GM10248 (cell line): ENCODE data around the gene XPA.
"Not testable (repeated sequence)": the region's sequence is repeated elsewhere in the genome, so short reads cannot be mapped to it uniquely, and the experiment has no call there.

ENCODE experiments used
- CTCF ChIA-PET: fragments of 300-600 bp; sonication (Branson Sonifier 250); formaldehyde crosslinking; extraction: SDS; loops from one replicate; lab custom pipeline; 2021; ENCODE audit warnings: antibody characterized with exemption; lab: Yijun Ruan, JAX
- POLR2A ChIA-PET: fragments of 350-650 bp; sonication (Branson Sonifier 250); formaldehyde crosslinking; extraction: SDS; loops from one replicate; lab custom pipeline; 2020; ENCODE audit warnings: antibody characterized with exemption; lab: Yijun Ruan, JAX
- DNase-seq: peaks from one replicate; pipeline ENCODE4 v3.0.0; 2012; ENCODE audit errors: extremely low spot score
- CTCF ChIP-seq: IDR thresholded peaks from 2 replicates; pipeline ENCODE4 v1.5.1; 2012; ENCODE audit warnings: mild to moderate bottlenecking, low read depth; ENCODE audit errors: extremely low read depth, missing control alignments, control extremely low read depth

XPA gene

GRCh38 chr9:97704345-97704677 lies 7.2 kb upstream of the XPA start:
- ChIA-PET POLR2A (no interaction called here), CTCF (interaction anchor here (1.1 kb wide), 1 partner anchor 186 kb away, joined by 3 read pairs; no protein-coding TSS in a partner anchor)
- TF ChIP-seq CTCF = no peak
- DNase-seq = no peak

- no peak for TF ChIP-seq CTCF
- ChIA-PET POLR2A (no interaction called here), CTCF (interaction anchor here (1.4 kb wide), 1 partner anchor 21 kb away, joined by 3 read pairs; no protein-coding TSS in a partner anchor)
- no peak for DNase-seq
These were observed 6.6 kb upstream of the XPA start for GRCh38 chr9:97703437-97704344.

GRCh38 chr9:97699824-97700223 lies 2.7 kb upstream of the XPA start:
- CTCF ChIA-PET = interaction anchor here (0.9 to 2.0 kb wide), 6 partner anchors 12 to 289 kb away, joined by 3 to 10 read pairs (median 4); partner anchors contain the start of gene TRMO
- POLR2A ChIA-PET, DNase-seq: not testable (repeated sequence)

GRCh38 chr9:97699281-97699680 lies 2.1 kb upstream of the XPA start:
- DNase-seq = not testable (repeated sequence)

GRCh38 chr9:97698865-97699264 lies 1.7 kb upstream of the XPA start:
- POLR2A ChIA-PET = no interaction called here
- no peak for TF ChIP-seq CTCF
- no peak for DNase-seq
- CTCF ChIA-PET = interaction anchor here (1.1 to 2.0 kb wide), 3 partner anchors 13 to 288 kb away, joined by 3 to 10 read pairs (median 5); no protein-coding TSS in a partner anchor

More at GRCh38 chr9:97699281-97699680, 2.1 kb upstream of the XPA start:
- CTCF ChIA-PET = interaction anchor here (0.9 to 2.0 kb wide), 6 partner anchors 13 to 288 kb away, joined by 3 to 10 read pairs (median 4); partner anchors contain the start of gene TRMO
- POLR2A ChIA-PET = not testable (repeated sequence)

GRCh38 chr9:97697837-97698236 lies 697 bp upstream of the XPA start:
- ChIA-PET CTCF (interaction anchor here (0.7 to 2.0 kb wide), 3 partner anchors 37 to 192 kb away, joined by 3 to 10 read pairs (median 3); no protein-coding TSS in a partner anchor), POLR2A (no interaction called here)
- no peak for TF ChIP-seq CTCF
- no peak for DNase-seq

- no peak for DNase-seq
- ChIA-PET POLR2A (interaction anchor here (0.6 to 1.2 kb wide), 2 partner anchors 8 to 196 kb away, joined by 3 to 10 read pairs; no protein-coding TSS in a partner anchor), CTCF (interaction anchor here (0.7 to 2.0 kb wide), 7 partner anchors 12 to 1080 kb away, joined by 3 to 10 read pairs (median 3); no protein-coding TSS in a partner anchor)
- TF ChIP-seq CTCF = no peak
These were observed 941 bp downstream of the XPA start for GRCh38 chr9:97695995-97696802.
